Measurements from ENCODE around the gene ARHGAP26.

- TF ChIP-seq CTCF (conservative IDR thresholded peaks at IDR 0.05 in 1 of 2, IDR thresholded peaks at IDR 0.05 in 1 of 2; ENCODE audit: low read depth in 1 of 2, low read length in 2 of 2) (no peak), EZH2 (IDR thresholded peaks at IDR 0.05; ENCODE audit: low read length, missing control alignments) (no peak)
These were observed 428.2 kb downstream of the ARHGAP26 start for GRCh38 chr5:143198332-143198731.
